Stimulated activated CD8-positive, alpha-beta memory T cell treated with anti-CD3 and anti-CD28 coated beads, Interleukin-15, amount 100 ng/mL, for 4 hours (primary cell): Measurements from ENCODE around the gene LANCL2.
A peak's percentile ranks its signal among the peaks of the same experiment; 100 is the strongest.
"Not testable (repeated sequence)": the region's sequence is repeated elsewhere in the genome, so short reads cannot be mapped to it uniquely, and the experiment has no call there.

ENCODE experiments used
- DNase-seq, 2 donors: peaks; one replicate each; pipeline ENCODE4 v3.0.0-alpha.2; 2020; ENCODE audit warnings: low read depth in 2 of 2

The LANCL2 gene

DNA sequence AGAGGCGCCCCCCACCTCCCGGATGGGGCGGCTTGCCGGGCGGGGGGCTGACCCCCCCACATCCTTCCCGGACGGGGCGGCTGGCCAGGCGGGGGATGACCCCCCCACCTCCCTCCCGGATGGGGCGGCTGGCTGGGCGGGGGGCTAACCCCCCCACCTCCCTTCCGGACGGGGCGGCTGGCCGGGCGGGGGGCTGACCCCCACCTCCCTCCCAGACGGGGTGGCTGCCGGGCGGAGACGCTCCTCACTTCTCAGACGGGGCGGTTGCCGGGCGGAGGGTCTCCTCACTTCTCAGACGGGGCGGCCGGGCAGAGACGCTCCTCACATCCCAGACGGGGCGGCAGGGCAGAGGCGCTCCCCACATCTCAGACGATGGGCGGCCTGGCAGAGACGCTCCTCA lies 37.4 kb downstream of the LANCL2 start:
- not testable (repeated sequence) for DNase-seq

DNA sequence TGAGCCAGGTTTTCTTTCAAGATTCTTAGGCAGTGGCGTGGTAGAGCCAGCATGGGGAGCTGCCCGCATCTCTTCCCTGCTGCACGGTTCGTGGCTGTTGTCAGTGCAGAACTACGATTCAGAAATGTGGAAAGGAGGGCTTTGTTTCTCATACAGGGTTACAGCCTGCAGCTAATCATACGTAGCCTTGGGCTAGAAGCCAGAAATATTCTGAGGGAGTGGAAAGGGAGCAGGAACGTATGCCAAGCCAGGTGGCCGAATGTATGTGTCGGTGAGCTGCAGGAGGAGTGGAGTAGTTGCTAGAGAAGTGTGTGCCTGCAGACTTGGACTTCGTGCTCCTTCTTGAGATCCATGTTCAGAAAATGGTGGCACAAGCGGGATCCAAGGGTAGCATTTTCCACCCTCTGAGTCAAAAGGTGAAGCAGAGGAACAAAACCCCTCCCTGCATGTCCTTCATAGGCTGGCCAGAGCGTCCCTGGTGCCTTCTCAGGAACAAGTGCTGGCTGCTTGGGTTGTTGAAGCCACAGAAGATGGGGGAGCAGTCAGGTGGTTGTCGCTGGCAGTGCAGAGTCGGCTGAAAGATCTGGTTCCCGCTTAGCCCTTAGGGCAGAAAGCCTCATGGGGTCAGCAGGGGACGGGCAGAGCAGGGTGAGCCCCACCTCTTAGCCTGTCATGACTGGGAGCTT lies 40.9 kb downstream of the LANCL2 start:
- DNase-seq, result no peak

GRCh38 chr7:55409482-55410225 lies 44.5 kb downstream of the LANCL2 start:
- DNase-seq, result no peak

- no peak for DNase-seq
Observed at GRCh38 chr7:55410667-55411239, 45.6 kb downstream of the LANCL2 start.

DNA sequence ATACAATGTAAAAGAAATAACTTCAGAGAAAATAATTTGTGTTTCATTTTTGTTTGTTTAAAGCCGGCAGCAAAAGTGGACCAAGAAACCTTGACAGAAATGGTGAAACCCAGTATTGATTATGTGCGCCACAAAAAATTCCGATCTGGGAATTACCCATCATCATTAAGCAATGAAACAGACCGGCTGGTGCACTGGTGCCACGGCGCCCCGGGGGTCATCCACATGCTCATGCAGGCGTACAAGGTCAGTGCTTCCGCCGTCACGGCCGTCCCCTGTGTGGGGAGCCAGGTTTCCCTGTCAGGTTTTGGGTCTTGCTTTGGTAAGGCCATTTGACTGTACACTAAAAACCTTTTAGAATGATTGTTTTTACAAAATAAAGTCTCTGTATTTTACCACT lies 46.7 kb downstream of the LANCL2 start:
- no peak for DNase-seq

DNA sequence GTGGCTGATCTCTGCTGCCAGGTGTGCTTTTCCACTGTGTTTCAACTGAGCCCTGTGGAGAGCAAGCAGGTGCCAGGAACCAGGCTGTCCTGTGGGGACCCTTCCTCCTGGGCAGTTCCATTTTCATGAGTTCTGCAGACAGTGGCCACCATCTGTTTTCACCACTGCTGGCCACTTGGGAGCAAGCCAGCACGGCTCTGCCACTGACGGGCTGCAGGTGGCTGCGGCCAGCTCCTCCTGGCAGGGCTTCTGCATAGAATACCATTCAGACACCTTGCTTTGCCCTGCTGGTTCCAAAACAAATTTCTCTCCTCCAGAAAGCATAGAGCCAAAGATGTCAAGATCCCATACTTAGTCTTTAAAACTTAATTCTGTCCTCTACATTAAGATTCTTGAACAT lies 48.3 kb downstream of the LANCL2 start:
- DNase-seq, result no peak

DNA sequence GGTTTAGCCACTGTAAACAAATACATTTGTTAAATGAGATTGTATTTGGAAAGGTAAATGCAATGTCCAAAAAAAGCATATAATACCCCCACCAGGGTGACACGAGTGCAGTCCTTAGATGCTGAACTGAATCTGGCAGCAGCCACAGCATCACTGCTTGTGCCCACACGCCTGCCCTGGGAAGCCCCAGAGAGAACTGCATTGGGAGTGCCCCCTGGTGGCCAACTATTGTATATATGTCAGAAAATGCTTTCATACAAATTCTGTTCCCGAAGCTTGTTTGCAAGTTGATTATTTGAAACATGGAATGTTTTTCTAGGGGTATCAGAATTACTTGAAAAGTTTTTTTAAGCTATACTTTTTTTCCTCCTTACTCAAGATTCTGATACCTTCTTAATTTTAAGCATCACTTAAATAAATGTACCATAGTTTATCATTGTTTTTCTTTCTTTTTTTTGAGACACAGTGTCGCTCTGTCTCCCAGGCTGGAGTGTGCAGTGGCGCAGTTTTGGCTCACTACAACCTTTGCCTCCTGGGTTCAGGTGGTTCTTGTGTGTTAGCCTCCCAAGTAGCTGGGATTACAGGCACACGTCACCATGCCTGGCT lies 50.1 kb downstream of the LANCL2 start:
- DNase-seq, result peak; percentile 34 to 59

- DNase-seq, result not testable (repeated sequence)
Observed at GRCh38 chr7:55417456-55417855, 52.3 kb downstream of the LANCL2 start.

GRCh38 chr7:55420530-55420929 lies 55.4 kb downstream of the LANCL2 start:
- no peak for DNase-seq

DNA sequence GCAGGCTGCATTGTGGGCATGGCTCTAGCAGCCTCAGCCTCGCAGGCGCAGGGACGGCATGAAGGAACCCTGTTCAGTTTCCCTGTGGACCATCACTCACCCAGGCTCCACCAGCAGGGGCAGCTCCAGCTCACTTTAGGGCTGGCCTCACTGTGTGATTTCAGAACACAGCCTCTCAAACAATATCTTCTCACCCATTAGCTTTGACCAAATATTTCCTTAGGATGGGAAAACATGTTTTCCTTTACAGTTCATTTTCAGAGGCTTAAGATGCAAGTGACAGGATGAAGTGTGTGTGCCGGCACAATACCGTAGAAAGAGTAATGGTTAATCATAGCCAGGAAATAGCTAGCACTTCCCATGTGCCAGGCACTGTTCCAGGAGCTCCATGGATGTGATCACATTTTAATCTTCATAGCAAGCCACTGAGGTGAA lies 58.2 kb downstream of the LANCL2 start:
- DNase-seq, result no peak

GRCh38 chr7:55423891-55424290 lies 58.8 kb downstream of the LANCL2 start:
- no peak for DNase-seq

DNA sequence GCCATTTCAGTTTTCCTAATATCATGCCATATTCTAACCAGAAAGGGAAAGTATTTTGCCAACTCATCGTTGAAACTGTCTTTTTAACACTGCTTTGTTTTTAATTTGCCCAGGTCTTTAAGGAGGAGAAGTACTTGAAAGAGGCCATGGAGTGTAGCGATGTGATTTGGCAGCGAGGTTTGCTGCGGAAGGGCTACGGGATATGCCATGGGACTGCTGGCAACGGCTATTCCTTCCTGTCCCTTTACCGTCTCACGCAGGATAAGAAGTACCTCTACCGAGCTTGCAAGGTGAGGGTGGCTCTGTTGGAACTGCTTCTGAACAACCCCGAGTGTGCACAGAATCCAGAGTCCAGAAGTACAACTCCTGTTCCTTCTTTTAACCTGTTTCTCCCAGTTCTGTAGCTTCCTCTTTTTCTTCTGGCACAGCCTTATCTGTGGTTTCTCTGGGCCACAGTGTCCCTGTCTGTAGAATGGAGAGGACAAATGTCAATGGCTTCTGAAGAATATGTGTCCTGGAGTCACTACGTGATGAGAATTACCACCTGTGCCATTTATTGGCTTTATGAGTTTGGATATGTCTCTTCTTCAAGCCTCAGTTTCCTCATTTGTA lies 60.1 kb downstream of the LANCL2 start:
- no peak for DNase-seq

DNA sequence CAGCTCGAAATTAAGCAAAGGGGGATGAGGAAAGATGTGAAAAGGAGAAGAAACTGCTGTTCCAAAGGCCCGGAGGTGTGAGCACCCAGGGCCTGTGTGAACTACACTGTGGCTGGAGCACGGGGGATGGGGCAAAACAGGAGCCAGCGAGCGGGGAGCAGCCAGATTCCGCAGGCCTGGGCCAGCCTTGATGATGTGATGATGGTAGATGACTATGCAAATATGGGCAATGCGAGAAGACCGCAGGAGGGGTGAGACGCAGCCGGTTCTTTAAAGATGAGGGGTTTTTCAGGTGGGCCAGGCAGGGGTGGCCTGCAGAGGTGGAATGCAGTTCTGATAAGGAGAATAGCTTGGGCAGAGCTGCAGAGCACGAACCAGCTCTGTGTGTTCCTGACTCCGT lies 61.5 kb downstream of the LANCL2 start:
- DNase-seq, result no peak

DNA sequence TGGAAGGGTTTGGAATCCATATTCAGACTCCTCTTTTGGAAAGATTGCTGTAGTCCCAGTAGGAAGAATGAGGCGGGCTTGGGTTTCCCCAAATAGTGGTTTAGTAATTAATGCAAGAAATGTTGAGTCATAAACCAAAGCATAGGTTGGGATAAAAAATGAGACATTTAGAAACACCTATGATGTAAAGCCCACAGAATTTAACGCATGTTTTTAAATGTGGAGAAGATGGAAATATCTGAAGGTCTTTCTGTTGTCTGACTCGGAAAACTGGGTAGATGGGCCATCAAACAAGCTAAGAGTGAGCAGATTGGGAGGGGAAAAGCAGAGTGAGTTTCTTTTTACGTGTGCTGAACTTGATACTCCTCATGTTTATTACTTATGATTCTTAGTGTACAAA lies 62.2 kb downstream of the LANCL2 start:
- no peak for DNase-seq

GRCh38 chr7:55427800-55428199 lies 62.7 kb downstream of the LANCL2 start:
- DNase-seq, result no peak

DNA sequence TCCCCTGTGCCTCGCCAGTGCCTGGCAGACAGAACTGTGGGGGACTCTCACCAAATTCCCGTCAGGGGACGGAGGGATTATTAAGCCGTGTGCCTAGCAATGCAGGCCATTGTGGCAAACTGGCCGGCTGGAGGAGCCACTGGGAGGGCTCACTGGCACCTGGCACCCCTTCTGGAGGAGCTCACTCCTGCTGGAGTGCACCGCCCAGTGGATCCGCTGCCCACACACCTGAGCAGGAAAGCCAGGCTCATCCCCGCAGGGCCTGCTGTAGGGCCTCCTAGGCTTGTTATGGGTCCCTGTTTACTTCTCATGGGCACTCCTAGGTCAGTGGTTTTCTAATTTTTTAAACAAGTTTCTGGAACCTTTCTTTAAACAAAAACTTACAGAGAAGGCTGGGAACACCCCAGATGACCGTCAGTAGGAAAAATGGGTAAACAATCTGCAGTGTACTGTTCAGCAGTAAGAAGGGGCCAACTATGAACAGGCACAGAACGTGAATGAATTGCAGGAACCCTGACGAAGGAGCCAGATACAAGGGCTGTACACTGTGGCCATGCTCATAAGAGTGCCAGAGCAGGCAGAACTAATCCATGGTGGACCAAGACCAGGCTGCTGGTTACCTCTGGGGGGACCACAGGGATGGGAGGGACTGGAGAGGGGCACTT lies 64.8 kb downstream of the LANCL2 start:
- DNase-seq, result no peak

DNA sequence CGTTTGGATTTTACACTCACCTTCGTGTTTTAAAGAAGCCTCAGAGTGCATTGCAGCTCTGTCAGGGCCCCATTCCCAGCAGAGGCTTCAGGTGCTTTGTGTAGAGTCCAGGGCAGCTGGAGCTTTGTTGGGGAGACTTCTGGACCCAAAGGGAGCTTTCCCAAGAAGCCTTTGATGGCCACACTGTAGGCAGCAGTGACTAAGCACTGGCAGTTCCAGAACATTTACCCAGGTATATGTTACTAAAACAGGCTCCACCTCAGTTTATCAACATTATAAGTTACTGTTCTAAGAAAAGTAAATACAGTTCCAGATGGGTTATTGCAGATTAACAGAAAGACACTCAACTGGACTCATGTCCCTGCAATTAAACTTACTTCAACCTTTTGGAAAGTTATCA lies 66.8 kb downstream of the LANCL2 start:
- no peak for DNase-seq

DNA sequence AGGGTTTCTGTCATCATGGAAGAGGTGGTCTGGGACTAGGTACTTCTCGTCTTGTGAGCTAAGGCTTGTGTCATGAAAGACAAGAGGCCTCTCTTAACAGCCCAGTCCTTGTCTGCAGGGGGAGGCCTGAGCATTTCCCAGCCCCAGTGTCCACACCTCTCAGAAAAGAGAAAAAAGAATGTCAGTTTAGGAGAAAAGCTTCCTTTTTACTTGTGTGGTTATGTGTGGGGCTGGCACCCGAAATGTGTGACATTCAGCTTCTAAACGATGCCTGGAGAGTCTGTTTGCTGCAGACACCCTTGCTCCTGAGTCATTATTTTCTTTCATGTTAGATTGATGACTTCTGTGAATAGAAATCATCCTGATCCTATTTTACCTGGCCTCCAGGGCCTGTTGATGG lies 67.4 kb downstream of the LANCL2 start:
- DNase-seq, result no peak

DNA sequence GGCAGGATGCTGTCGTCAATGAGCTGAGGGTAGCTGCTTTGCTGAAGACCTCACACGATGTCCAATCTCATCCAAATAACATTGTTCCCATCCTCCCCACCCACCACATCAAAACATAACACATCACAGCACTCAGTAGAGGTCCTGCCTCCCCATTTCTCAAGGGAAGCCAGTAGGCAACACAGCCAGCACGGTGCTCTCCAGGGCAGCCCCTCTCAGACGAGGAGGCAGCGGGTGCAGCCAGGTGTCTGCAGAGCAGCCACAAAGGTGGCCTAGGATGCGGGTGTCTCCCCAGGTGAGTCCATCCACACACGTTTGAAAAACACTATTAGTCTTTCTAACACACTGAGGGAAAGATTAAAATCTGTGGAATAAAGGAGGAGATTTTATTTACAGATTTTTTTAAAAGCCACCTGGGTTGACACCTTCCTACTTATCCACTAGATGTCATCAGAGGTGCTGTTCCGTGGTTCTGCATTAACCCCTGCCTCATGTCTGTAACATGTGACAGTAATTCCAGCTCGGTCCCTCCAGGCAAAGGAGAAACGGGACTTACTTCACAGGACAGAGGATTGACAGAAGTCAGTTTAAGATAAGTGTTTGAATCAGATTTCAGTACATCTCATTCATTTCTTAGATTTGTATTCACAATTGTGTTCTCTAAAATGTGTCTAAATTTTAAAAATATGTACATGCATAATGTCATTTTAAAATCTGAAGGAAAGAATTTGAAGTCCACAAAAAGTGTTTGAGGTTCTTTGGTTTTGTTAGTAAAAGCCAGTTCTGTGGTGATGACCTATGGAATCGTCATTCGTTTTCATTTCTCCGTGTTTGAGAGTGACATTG lies 68.0 kb downstream of the LANCL2 start:
- DNase-seq, result no peak

- DNase-seq, result no peak
Observed at GRCh38 chr7:55435466-55435865, 70.3 kb downstream of the LANCL2 start.

DNA sequence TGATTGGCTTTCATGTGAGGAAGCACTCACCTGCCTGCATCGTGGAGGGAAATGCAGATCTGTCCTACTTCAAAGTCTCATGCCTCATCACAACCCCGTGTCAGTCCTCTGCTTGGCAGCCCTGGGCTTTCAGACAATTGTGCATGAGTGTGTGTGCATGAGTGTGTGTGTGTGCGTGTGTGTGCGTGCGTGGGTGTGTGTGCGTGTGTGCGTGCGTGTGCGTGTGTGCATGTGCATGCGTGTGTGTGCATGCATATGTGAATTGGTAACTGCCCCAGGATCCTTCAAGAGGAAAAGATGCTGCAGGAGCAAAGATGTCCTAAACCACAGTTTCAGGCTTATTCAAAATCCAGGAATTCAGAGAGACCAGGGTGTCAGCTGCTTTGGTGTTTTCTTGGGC lies 71.3 kb downstream of the LANCL2 start:
- DNase-seq, result no peak
